Measurements from ENCODE around the gene PEX26. TPM values are rescaled to one million over a fixed set of nuclear protein-coding genes. Genes with fewer than 3 reads are reported as not detected.

PEX26 gene
- total and polyA plus RNA-seq, 2 of the 13 experiments (the other 11 are each of a cell fraction or from before 2014, with no cell fraction given): 10.6 to 25.1 TPM

Small RNA genes lying within 50 kb of the gene (small RNA-seq; reads per million reads assigned to genes)
- 0 reads per million in 3 experiments for gene AC016027.5 (ENCODE audit: insufficient read depth in 2 of 3, insufficient read length in 3 of 3, low read depth in 2 of 3, low replicate concordance in 1 of 3)

Other genes with a start within 250 kb of the PEX26 start
- gene MICAL3, start 53.4 kb upstream of the PEX26 start, total RNA-seq (2016; rRNA removed; fragmentation: Illumina TruSeq; extraction: Trizol): 9.5 and 12.5 TPM in 2 replicates
- 5.3 and 5.6 TPM in 2 replicates for gene MICAL3, start 53.4 kb upstream of the PEX26 start, polyA plus RNA-seq (2011; rRNA removed)
- gene TUBA8, start 32.8 kb downstream of the PEX26 start, total RNA-seq (2016; rRNA removed; fragmentation: Illumina TruSeq; extraction: Trizol): 0.17 and 0.35 TPM in 2 replicates
- gene TUBA8, start 32.8 kb downstream of the PEX26 start, polyA plus RNA-seq (2011; rRNA removed): 0.69 and 0.80 TPM in 2 replicates
- gene USP18, start 72.2 kb downstream of the PEX26 start, total RNA-seq (2016; rRNA removed; fragmentation: Illumina TruSeq; extraction: Trizol): 32.1 and 41.5 TPM in 2 replicates
- 25.6 and 26.3 TPM in 2 replicates for gene USP18, start 72.2 kb downstream of the PEX26 start, polyA plus RNA-seq (2011; rRNA removed)